Spleen (tissue), 7 donors: ENCODE data around the gene ANTXR2.

Source experiments
- POLR2A ChIP-seq, 3 donors: fragments of 450-650 bp; IDR thresholded peaks; one replicate each; pipeline ENCODE4 v1.5.1; 2017; ENCODE audit warnings: antibody characterized with exemption in 3 of 3, mild to moderate bottlenecking in 1 of 3
- TF ChIP-seq, protein P1 (sequence below), 11 experiments: fragments of 200-600 bp in 7 of 11; fragments of 450-650 bp in 4 of 11; sonication (generic) in 4 of 11; IDR thresholded peaks in 8 of 11; conservative IDR thresholded peaks in 3 of 11; 1 replicate in 7 of 11; 2 replicates in 4 of 11; pipeline versions ENCODE4 v1.4.0 to v1.8.0; 2016 to 2021; ENCODE audit warnings: antibody characterized with exemption in 11 of 11, inconsistent platforms in 4 of 11, mild to moderate bottlenecking in 1 of 11
- donor health status: DM: no; HTN: no; CAD: no; lungs with moderate emphysema.
- donor health status: DM: no; HTN: no; CAD: no.
- donor health status: DM: no; HTN: no; CAD: no.

DNA sequence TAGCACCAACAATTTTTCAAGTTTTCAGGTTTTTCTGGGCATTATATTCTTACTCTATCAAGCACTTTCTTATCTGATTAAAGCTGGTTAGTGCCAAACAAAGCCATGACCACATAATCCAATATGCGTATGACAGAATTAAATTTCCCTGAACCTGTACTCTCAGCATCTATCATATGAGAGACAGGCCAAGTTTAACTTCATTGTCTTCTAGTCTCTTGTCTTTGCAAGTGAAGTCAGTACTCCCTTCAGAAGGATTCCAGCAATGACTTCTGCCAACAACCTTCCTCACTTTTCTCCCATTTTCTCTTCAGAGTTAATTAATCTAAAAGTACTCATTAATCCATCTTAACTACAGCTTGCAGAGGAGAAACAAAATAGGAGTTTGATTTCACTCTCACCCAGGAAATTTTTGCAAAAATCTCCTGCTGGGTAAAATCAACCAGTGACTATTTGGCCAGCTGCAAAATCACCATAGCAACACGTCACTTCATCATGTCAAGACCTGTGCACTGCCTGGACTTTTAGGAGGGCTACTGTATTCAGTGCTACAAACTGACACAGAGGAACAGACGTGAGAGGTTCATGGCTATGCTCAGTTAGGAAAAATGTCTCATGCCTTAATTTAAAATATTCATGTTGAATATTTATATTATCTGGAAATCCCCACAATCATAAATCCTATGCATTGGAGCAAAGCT, 208.4 kb downstream of the ANTXR2 start:
- TF ChIP-seq, protein P1, sequence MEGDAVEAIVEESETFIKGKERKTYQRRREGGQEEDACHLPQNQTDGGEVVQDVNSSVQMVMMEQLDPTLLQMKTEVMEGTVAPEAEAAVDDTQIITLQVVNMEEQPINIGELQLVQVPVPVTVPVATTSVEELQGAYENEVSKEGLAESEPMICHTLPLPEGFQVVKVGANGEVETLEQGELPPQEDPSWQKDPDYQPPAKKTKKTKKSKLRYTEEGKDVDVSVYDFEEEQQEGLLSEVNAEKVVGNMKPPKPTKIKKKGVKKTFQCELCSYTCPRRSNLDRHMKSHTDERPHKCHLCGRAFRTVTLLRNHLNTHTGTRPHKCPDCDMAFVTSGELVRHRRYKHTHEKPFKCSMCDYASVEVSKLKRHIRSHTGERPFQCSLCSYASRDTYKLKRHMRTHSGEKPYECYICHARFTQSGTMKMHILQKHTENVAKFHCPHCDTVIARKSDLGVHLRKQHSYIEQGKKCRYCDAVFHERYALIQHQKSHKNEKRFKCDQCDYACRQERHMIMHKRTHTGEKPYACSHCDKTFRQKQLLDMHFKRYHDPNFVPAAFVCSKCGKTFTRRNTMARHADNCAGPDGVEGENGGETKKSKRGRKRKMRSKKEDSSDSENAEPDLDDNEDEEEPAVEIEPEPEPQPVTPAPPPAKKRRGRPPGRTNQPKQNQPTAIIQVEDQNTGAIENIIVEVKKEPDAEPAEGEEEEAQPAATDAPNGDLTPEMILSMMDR (IDR thresholded peaks at IDR 0.05 in 8 of 11, conservative IDR thresholded peaks at IDR 0.05 in 3 of 11): no peak
- no peak for TF ChIP-seq POLR2A (IDR thresholded peaks at IDR 0.05)
